Brain (organoid and tissue), 1 donor: ENCODE measurements around the gene MT1F. TPM values are rescaled to one million over a fixed set of nuclear protein-coding genes. Genes with fewer than 3 reads are reported as not detected.

Experiments
- polyA plus RNA-seq: library from polyadenylated mRNA; stranded (reverse); fragments of 350-450 nt; fragmentation: Illumina TruSeq; extraction: RNeasy Lipid Tissue Mini Kit (QIAGEN cat#74804); gene quantifications from one replicate; pipeline ENCODE4 v1.2.3, GENCODE V29; 2015; ENCODE audit warnings: low read depth, low replicate concordance; ENCODE audit not compliant: insufficient read depth

The MT1F gene
- polyA plus RNA-seq, 1 donor from 2014 or later = 167 TPM

Other genes starting within 250 kb of the MT1F start
- 46.2 TPM for gene AMFR, start 232.4 kb upstream of the MT1F start, polyA plus RNA-seq
- gene NUDT21, start 206.6 kb upstream of the MT1F start, polyA plus RNA-seq = 61.8 TPM
- gene OGFOD1, start 206.4 kb upstream of the MT1F start, polyA plus RNA-seq = 26.2 TPM
- 65.6 TPM for gene BBS2, start 137.9 kb upstream of the MT1F start, polyA plus RNA-seq
- gene MT4, start 92.9 kb upstream of the MT1F start, polyA plus RNA-seq = not detected
- 874 TPM for gene MT3, start 68.4 kb upstream of the MT1F start, polyA plus RNA-seq
- gene MT2A, start 49.4 kb upstream of the MT1F start, polyA plus RNA-seq = 280 TPM
- gene MT1E, start 32.2 kb upstream of the MT1F start, polyA plus RNA-seq = 112 TPM
- gene MT1M, start 25.3 kb upstream of the MT1F start, polyA plus RNA-seq = 33.3 TPM
- 2.2 TPM for gene MT1A, start 19.3 kb upstream of the MT1F start, polyA plus RNA-seq
- not detected for gene MT1B, start 6.1 kb upstream of the MT1F start, polyA plus RNA-seq
- gene MT1G, start 10.1 kb downstream of the MT1F start, polyA plus RNA-seq = 101 TPM
- gene MT1H, start 11.9 kb downstream of the MT1F start, polyA plus RNA-seq = 6.6 TPM
- 108 TPM for gene MT1X, start 24.5 kb downstream of the MT1F start, polyA plus RNA-seq
- 79.2 TPM for gene NUP93, start 72.2 kb downstream of the MT1F start, polyA plus RNA-seq
- gene SLC12A3, start 207.2 kb downstream of the MT1F start, polyA plus RNA-seq = not detected